ENCODE measurements around the gene GPSM3.
"Not testable (repeated sequence)": the region's sequence is repeated elsewhere in the genome, so short reads cannot be mapped to it uniquely, and the experiment has no call there.

Gene GPSM3

DNA sequence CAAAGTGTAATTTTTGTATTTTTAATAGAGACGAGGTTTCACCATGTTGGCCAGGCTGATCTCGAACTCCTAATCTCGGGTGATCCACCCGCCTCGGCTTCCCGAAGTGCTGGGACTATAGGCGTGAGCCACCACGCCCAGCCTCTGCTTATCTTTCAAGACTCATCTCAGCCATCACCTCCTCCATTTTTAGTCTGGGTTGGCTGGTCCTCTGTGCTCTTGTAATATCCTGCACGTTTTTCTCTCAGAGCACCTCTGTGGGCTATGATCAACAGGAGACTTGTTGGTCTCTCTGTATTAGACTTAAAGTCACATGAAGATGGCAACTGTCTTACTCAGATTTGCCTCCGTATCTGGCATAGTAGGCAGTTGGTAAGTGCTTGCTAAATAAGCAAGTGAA is 23.8 kb upstream of the GPSM3 start:
- no peaks in the 10 kb centered on the region for H3K36me3 ChIP-seq

DNA sequence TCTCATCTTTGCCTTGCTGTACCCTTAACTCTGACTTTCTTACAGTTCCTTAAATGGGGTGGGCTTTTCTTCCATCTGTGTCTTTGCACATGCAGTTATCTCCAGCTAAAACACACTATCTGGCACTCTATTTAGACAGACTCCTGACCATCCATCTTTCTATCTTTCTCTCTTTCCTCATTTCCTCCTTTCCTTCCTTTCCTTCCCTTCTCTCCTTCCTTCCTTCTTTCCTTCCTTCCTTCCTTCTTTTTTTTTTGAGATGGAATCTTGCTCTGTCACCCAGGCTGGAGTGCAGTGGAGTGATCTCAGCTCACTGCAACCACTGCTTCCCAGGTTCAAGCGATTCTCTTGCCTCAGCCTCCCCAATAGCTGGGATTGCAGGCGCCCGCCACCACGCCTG is 23.2 kb upstream of the GPSM3 start:
- Histone ChIP-seq H3K4me1 (ENCODE audit: control insufficient read depth in 1 of 2, insufficient read depth in 1 of 2, low read depth in 1 of 2, low read length in 1 of 2) (no peaks in the 10 kb centered on the region), H3K27me3 (no peaks in the 10 kb centered on the region), H3K9me3 (no peaks in the 10 kb centered on the region), H3K27ac (no peak overlapping the region), H3K4me3 (ENCODE audit: low read depth in 1 of 2, low read length in 1 of 2) (no peak overlapping the region), H3K36me3 (no peaks in the 10 kb centered on the region)
- no peak for TF ChIP-seq CTCF (IDR thresholded peaks at IDR 0.05)

More for the DNA sequence above, 23.8 kb upstream of the GPSM3 start:
- Histone ChIP-seq H3K9me3 (no peaks in the 10 kb centered on the region), H3K27me3 (no peaks in the 10 kb centered on the region), H3K4me1 (ENCODE audit: control insufficient read depth in 1 of 2, insufficient read depth in 1 of 2, low read depth in 1 of 2, low read length in 1 of 2) (no peaks in the 10 kb centered on the region), H3K27ac (no peak overlapping the region), H3K4me3 (ENCODE audit: low read depth in 1 of 2, low read length in 1 of 2) (no peak overlapping the region)
- TF ChIP-seq CTCF (IDR thresholded peaks at IDR 0.05), result no peak

GRCh38 chr6:32214126-32214525 is 21.7 kb upstream of the GPSM3 start:
- H3K27me3 ChIP-seq, result no peaks in the 10 kb centered on the region
- H3K36me3 ChIP-seq, result no peaks in the 10 kb centered on the region
- no peaks in the 10 kb centered on the region for H3K9me3 ChIP-seq
- no peak overlapping the region for H3K4me3 ChIP-seq (ENCODE audit: low read depth in 1 of 2, low read length in 1 of 2)
- H3K4me1 ChIP-seq (ENCODE audit: control insufficient read depth in 1 of 2, insufficient read depth in 1 of 2, low read depth in 1 of 2, low read length in 1 of 2), result no peaks in the 10 kb centered on the region
- no peak overlapping the region for H3K27ac ChIP-seq
- TF ChIP-seq CTCF (IDR thresholded peaks at IDR 0.05), result no peak

DNA sequence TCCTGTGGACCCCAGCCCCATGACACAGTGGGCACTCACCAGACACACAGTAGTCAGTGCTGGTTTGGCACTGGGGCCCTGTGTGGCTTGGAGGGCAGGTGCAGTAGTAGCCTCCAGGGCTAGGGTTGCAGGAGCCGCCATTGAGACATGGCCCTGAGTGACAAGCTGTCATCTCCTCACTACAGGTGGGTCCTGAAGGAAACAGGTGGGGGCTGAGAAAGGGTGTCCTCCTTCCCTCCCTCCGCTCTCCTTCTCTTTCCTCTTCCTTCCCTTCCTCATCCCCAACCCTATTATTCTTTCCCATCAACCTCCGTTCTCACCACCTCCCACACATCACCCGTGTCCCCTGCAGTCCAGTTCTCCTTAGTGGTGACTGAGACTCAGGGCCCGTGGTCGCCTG is 21.2 kb upstream of the GPSM3 start:
- H3K9me3 ChIP-seq, result no peaks in the 10 kb centered on the region

DNA sequence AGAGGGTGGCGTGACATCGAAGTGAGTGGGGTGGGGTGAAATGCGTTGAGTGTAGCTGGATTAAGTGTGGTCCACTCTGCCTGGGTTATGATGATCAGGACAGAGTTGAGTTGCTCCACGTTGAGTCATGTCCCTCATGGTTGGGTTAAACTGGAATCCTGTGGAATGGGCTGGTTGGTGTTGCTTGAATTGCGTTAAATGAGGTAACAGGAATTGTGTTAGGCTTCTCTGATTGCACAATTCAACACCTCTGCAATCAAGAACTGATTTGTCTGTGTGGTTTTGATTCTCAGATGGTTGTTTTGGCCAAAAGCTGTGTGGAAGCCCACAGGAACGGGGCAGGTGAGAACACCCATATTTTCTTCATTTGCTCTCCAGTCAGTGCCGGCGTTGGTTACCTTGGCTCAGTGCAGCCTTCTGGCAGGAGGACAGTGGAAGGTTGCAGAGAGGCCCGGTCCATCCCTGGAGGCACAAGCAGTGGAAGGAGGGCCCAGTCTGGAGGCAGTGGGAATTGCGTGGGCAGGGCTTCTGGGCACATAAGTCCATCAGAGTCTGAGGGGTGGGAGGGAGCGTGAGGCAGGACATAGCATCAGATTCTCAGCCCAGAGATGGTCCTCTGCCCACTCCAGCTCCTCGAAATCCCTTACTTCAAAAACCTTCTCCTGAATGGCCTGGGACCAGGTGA is 19.8 kb upstream of the GPSM3 start:
- Histone ChIP-seq H3K4me1 (ENCODE audit: control insufficient read depth in 1 of 2, insufficient read depth in 1 of 2, low read depth in 1 of 2, low read length in 1 of 2) (no peaks in the 10 kb centered on the region), H3K4me3 (ENCODE audit: low read depth in 1 of 2, low read length in 1 of 2) (no peak overlapping the region), H3K27me3 (no peaks in the 10 kb centered on the region), H3K9me3 (no peaks in the 10 kb centered on the region), H3K27ac (no peak overlapping the region), H3K36me3 (no peaks in the 10 kb centered on the region)
- TF ChIP-seq CTCF (IDR thresholded peaks at IDR 0.05), result no peak

More for the DNA sequence above, 21.2 kb upstream of the GPSM3 start:
- Histone ChIP-seq H3K36me3 (no peaks in the 10 kb centered on the region), H3K4me3 (ENCODE audit: low read depth in 1 of 2, low read length in 1 of 2) (no peak overlapping the region), H3K4me1 (ENCODE audit: control insufficient read depth in 1 of 2, insufficient read depth in 1 of 2, low read depth in 1 of 2, low read length in 1 of 2) (no peaks in the 10 kb centered on the region), H3K27me3 (no peaks in the 10 kb centered on the region), H3K27ac (no peak overlapping the region)
- no peak for TF ChIP-seq CTCF (IDR thresholded peaks at IDR 0.05)

DNA sequence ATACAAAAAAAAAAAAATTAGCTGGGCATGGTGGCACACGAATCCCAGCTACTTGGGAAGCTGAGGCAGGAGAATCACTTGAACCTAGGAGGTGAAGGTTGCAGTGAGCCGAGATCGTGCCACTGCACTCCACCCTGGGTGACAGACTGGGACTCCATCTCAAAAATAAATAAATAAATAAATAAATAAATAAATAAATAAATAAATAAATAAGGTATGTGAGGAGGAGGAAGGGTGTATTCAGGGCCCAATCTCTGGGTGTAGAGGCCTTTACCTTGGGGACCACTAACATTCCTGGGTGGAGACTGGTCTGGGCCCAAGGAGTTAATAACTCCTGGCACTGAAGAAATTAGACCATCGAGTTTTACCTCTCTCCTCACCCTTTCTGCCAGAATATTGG is 19.0 kb upstream of the GPSM3 start:
- not testable (repeated sequence) for H3K36me3 ChIP-seq; H3K9me3 ChIP-seq; H3K4me1 ChIP-seq (ENCODE audit: control insufficient read depth in 1 of 2, insufficient read depth in 1 of 2, low read depth in 1 of 2, low read length in 1 of 2); H3K27ac ChIP-seq; H3K4me3 ChIP-seq (ENCODE audit: low read depth in 1 of 2, low read length in 1 of 2); H3K27me3 ChIP-seq

Measured in neutrophil (primary cell).